Stimulated activated CD4-positive, alpha-beta T cell treated with anti-CD3 and anti-CD28 coated beads, TNF-alpha, amount 100 ng/mL, for 48 hours (primary cell): ENCODE data around the gene CD27.
A peak's percentile ranks its signal among the peaks of the same experiment; 100 is the strongest.

Experiments
- DNase-seq, 3 donors: peaks; one replicate each; pipeline ENCODE4 v3.0.0-alpha.2; 2020; ENCODE audit warnings: low read depth in 3 of 3

CD27 gene

GRCh38 chr12:6434205-6435140, 10.3 kb upstream of the CD27 start:
- no peak for DNase-seq

GRCh38 chr12:6435961-6436715, 8.6 kb upstream of the CD27 start:
- DNase-seq: no peak

- no peak for DNase-seq
These were observed 7.2 kb upstream of the CD27 start for GRCh38 chr12:6437586-6437985.

GRCh38 chr12:6438345-6438744, 6.4 kb upstream of the CD27 start:
- DNase-seq: no peak

- no peak for DNase-seq
These were observed 4.4 kb upstream of the CD27 start for GRCh38 chr12:6440391-6440790.

GRCh38 chr12:6442836-6443235, 1.9 kb upstream of the CD27 start:
- no peak for DNase-seq

- DNase-seq: no peak
These were observed 1.3 kb upstream of the CD27 start for GRCh38 chr12:6443361-6443983.

- DNase-seq: no peak
These were observed 724 bp upstream of the CD27 start for GRCh38 chr12:6444031-6444430.

GRCh38 chr12:6450091-6450868, 5.5 kb downstream of the CD27 start:
- no peak for DNase-seq

- DNase-seq: no peak
These were observed 6.2 kb downstream of the CD27 start for GRCh38 chr12:6450869-6451347.

GRCh38 chr12:6451348-6452244, 6.8 kb downstream of the CD27 start, which contains the start of gene TAPBPL:
Gene TAPBPL (plus strand): TSS chr12:6452042. CDS start chr12:6452249, 207 bp downstream.
- peak; percentile 57 to 73 (median 69) for DNase-seq

- DNase-seq: no peak
These were observed 7.6 kb downstream of the CD27 start for GRCh38 chr12:6452245-6452943.

- no peak for DNase-seq
These were observed 8.3 kb downstream of the CD27 start for GRCh38 chr12:6452944-6453630.

GRCh38 chr12:6457220-6457945, 12.6 kb downstream of the CD27 start:
- no peak for DNase-seq

- no peak for DNase-seq
These were observed 13.7 kb downstream of the CD27 start for GRCh38 chr12:6458281-6459003.

GRCh38 chr12:6459004-6459337, 14.2 kb downstream of the CD27 start:
- DNase-seq: no peak

GRCh38 chr12:6460751-6461371, 16.1 kb downstream of the CD27 start:
- DNase-seq: no peak
